Lower leg skin (tissue), 3 donors: ENCODE data around the gene FAM20A.

ENCODE experiments used
- POLR2A ChIP-seq, 2 donors: fragments of 450-650 bp; IDR thresholded peaks; one replicate each; pipeline ENCODE4 v1.6.1; 2016 to 2017; ENCODE audit warnings: antibody characterized with exemption in 2 of 2, mild to moderate bottlenecking in 1 of 2, moderate library complexity in 1 of 2
- TF ChIP-seq, protein P1 (sequence below), 3 donors: fragments of 450-650 bp; IDR thresholded peaks; one replicate each; pipeline ENCODE4 v1.5.1; 2016; ENCODE audit warnings: antibody characterized with exemption in 3 of 3, mild to moderate bottlenecking in 3 of 3, moderate library complexity in 2 of 3

- TF ChIP-seq, protein P1, sequence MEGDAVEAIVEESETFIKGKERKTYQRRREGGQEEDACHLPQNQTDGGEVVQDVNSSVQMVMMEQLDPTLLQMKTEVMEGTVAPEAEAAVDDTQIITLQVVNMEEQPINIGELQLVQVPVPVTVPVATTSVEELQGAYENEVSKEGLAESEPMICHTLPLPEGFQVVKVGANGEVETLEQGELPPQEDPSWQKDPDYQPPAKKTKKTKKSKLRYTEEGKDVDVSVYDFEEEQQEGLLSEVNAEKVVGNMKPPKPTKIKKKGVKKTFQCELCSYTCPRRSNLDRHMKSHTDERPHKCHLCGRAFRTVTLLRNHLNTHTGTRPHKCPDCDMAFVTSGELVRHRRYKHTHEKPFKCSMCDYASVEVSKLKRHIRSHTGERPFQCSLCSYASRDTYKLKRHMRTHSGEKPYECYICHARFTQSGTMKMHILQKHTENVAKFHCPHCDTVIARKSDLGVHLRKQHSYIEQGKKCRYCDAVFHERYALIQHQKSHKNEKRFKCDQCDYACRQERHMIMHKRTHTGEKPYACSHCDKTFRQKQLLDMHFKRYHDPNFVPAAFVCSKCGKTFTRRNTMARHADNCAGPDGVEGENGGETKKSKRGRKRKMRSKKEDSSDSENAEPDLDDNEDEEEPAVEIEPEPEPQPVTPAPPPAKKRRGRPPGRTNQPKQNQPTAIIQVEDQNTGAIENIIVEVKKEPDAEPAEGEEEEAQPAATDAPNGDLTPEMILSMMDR (IDR thresholded peaks at IDR 0.05) = no peak
- TF ChIP-seq POLR2A (IDR thresholded peaks at IDR 0.05) = no peak
These were observed 74.6 kb downstream of the FAM20A start for GRCh38 chr17:68526548-68526947.
